NCI-H774 (cell line): ENCODE measurements around the gene VASH2.
"Not testable (repeated sequence)": the region's sequence is repeated elsewhere in the genome, so short reads cannot be mapped to it uniquely, and the experiment has no call there.

Experiments used
- DNase-seq: peaks from one replicate; lab custom pipeline; 2025; lab: John Stamatoyannopoulos, UW

Gene VASH2

GRCh38 chr1:212981025-212981495 is 30.7 kb downstream of the VASH2 start:
- DNase-seq = peak; percentile 26

- DNase-seq = no peak
These were observed 31.4 kb downstream of the VASH2 start for GRCh38 chr1:212981571-212982328.

GRCh38 chr1:212982430-212983152 is 32.2 kb downstream of the VASH2 start:
- DNase-seq = no peak

- no peak for DNase-seq
These were observed 33.1 kb downstream of the VASH2 start for GRCh38 chr1:212983482-212983881.

- no peak for DNase-seq
These were observed 34.4 kb downstream of the VASH2 start for GRCh38 chr1:212984522-212985291.

GRCh38 chr1:212986551-212986950 is 36.2 kb downstream of the VASH2 start:
- DNase-seq = no peak

- DNase-seq = no peak
These were observed 37.5 kb downstream of the VASH2 start for GRCh38 chr1:212987702-212988322.

- no peak for DNase-seq
These were observed 39.9 kb downstream of the VASH2 start for GRCh38 chr1:212990276-212990675.

GRCh38 chr1:212993960-212994359 is 43.6 kb downstream of the VASH2 start:
- not testable (repeated sequence) for DNase-seq

- DNase-seq = no peak
These were observed 44.6 kb downstream of the VASH2 start for GRCh38 chr1:212994926-212995325.

GRCh38 chr1:213003256-213003655 is 52.9 kb downstream of the VASH2 start:
- no peak for DNase-seq

GRCh38 chr1:213008564-213008963 is 58.2 kb downstream of the VASH2 start:
- no peak for DNase-seq

GRCh38 chr1:213014642-213015041 is 64.3 kb downstream of the VASH2 start:
- peak; percentile 5 for DNase-seq

- peak; percentile 96 for DNase-seq
These were observed 65.0 kb downstream of the VASH2 start, which contains the start of gene ANGEL2 for GRCh38 chr1:213015099-213016050. Gene ANGEL2 (minus strand): TSS chr1:213015867. CDS start chr1:213015671, 196 bp downstream.

GRCh38 chr1:213017447-213018273 is 67.3 kb downstream of the VASH2 start:
- no peak for DNase-seq

GRCh38 chr1:213019450-213019849 is 69.1 kb downstream of the VASH2 start:
- DNase-seq = no peak

GRCh38 chr1:213020016-213020415 is 69.7 kb downstream of the VASH2 start:
- DNase-seq = no peak

- DNase-seq = not testable (repeated sequence)
These were observed 76.7 kb downstream of the VASH2 start for GRCh38 chr1:213027024-213027423.

- DNase-seq = no peak
These were observed 82.3 kb downstream of the VASH2 start for GRCh38 chr1:213032651-213033050.

- no peak for DNase-seq
These were observed 84.4 kb downstream of the VASH2 start for GRCh38 chr1:213034713-213035112.
